ENCODE data around the gene CACNA1C.

The CACNA1C gene

DNA sequence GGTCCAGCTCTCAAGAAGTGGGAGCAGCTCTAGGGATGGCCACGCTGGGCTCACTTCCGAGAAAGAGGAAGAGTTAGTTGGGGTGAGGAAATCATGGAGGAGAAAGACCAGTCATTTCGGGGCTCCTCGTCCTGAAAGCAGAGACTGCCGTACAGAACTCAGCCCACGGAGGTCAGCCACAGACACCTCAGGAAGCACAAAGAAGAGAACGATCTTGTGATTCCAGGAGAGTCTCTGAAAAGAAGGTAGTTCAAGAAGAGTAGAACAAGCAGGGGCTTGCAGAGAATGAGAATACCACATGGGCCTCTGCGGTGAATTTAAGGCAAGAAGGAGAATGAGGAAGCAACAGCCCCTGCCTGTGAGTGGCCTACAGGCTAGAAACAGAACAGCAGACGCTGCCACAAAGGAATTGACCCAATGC is 311.9 kb downstream of the CACNA1C start:
- DNase-seq (ENCODE audit: low read depth) = no peak

GRCh38 chr12:2366711-2367110 is 313.9 kb downstream of the CACNA1C start:
- no peak for DNase-seq (ENCODE audit: low read depth)

GRCh38 chr12:2372178-2372577 is 319.4 kb downstream of the CACNA1C start:
- DNase-seq (ENCODE audit: low read depth) = no peak

DNA sequence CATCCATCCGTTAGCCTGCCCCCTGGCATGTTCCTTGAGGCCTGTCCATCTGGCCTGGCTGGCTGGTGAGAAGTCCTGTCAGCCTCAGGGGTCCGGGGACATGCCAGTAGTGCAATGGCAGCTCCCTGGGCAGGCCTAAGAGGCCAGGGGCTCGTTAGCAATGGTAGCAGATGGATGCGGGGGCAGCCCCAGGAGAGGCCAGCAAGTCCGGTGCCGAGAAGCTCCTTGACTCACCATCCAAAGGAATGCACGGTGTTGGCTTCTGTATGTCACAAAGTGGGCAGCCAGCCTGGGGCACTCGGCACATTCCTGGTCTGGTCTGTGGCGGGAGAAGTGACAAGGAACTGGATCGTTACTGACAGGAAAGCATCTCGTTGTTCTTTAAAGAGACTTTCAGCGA is 319.9 kb downstream of the CACNA1C start:
- DNase-seq (ENCODE audit: low read depth) = no peak

GRCh38 chr12:2373307-2373706 is 320.5 kb downstream of the CACNA1C start:
- no peak for DNase-seq (ENCODE audit: low read depth)

DNA sequence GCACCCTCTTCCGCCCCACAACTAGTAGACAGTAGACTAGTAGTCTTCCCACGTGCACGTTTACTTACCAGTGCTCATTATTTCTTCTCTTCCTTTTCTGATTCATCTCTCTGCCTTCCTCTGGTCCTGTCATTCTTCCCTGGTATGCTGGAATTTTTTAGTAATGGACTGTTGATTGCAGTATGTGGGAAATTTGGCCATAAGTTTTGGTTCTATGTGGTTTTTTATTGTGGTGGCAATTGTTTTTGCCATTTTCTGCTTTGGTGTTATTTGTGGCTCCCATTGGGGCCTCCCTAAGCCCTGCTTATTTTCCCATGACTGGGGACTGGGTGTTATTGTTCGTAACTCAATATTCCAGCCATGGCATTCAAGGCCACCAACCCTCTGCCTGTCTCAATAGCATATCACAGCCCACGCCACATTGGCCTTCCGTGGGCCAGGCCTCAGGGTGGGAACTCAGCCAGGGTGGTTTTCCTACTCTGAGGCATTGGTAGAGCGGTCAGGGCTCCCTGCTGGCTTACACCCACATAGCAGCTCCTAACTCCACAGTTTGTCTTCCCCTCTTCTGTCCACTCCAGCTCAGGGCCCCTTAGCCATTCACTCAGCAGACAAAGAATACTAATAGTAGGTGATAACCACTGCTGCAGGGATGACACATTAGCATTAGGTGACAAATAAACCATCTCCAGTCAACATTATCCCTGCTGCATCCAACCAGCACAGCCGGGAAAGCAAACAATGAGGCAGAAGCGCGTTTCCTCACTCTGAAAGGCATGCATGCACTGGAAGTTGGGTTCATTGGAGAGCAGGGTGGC is 321.5 kb downstream of the CACNA1C start:
- DNase-seq (ENCODE audit: low read depth) = peak; percentile 57

DNA sequence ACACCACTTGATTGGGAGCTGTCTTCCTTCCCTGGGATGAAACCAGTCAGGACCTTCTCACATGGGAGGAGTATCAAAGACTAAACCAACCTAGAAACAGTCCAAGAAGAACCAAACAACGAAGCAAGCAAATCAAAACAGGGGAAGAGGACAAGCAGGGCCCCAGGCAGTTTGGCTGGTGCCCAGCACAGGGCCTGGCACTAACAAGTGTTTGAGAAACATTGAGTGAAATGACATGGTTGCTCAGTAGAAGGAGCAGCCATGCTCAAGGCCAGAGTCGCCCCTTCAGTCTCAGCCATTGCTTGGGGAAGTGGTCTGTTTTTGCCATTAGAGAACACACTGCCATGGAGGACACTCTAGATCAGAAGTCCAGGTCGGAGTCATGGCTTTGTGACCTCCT is 323.1 kb downstream of the CACNA1C start:
- DNase-seq (ENCODE audit: low read depth) = no peak

DNA sequence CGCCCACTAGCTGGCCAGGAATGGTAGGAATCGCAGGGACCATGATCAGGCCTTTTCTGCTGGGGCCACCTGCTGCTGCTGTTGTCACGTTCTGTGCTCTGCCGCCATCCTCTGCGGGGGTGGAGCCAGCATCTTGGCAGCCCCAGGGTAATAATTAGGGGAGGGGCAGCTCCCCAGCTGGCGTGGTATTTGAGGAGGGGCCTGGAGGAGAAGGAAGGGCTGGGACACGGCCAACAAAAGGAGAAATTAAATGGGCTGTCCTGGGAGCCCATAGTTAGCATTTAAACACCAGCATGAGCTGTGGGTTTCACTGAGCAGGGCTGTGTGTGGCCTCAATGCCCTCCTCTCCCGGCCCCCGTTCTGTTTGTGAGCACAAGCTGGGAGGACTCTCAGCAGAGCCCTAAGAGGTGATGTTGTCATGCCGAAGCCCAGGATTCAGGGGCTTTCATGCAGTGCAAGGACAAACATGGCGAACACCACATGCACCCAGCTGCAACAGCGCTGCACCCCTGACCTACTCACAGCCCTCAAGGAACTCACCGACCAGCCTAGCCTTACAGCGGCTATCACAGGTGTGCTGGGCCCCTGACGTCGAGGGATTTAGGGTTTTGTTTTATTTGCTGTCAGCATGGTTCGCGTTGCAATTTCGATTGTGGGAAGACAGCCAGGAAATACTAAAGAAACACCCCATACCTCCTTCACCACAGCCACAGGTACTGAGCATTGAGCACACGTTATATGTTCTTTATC is 324.3 kb downstream of the CACNA1C start:
- DNase-seq (ENCODE audit: low read depth) = no peak

- no peak for DNase-seq (ENCODE audit: low read depth)
These were observed 326.1 kb downstream of the CACNA1C start for GRCh38 chr12:2378835-2379330.

DNA sequence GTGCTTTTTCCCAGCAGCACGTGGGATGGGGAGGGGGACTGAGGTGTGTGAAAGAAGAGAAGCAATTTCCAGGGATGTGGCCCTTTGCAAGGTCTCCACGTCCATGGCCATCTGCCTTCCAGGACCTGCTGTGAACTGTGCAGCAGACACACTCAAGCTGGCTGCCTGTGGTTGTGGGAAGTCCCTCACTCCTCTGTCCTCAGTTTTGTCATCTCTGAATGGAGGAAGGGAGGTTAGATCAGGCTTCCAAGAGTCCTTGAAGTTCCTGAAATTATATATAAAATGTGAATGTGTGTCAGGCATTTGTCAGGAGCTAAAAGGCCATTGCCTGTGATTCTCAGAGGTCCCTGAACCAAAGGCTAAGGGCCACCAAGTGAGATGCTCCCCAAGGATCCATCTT is 328.2 kb downstream of the CACNA1C start:
- DNase-seq (ENCODE audit: low read depth) = no peak

GRCh38 chr12:2382370-2383155 is 329.8 kb downstream of the CACNA1C start:
- DNase-seq (ENCODE audit: low read depth) = no peak

GRCh38 chr12:2383325-2384028 is 330.7 kb downstream of the CACNA1C start:
- DNase-seq (ENCODE audit: low read depth) = no peak

DNA sequence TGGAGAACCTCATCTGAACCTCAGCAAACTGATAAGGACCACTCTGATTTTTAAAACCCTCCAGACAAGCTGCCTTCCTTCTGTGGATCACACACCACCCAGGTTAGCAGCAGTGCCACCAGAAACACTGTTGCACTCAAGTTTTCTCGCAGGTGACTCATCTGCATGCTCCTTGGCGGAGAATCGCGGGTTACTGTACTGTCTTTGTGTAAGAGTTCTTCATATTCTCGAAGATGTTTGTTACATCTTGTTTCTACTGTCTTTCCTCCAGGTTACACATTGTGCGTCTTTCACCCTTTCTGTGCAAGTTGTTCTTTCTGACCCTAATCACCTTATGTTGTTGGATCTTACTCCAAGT is 331.2 kb downstream of the CACNA1C start:
- DNase-seq (ENCODE audit: low read depth) = no peak

GRCh38 chr12:2384533-2385351 is 332.0 kb downstream of the CACNA1C start:
- DNase-seq (ENCODE audit: low read depth) = peak; percentile 66

DNA sequence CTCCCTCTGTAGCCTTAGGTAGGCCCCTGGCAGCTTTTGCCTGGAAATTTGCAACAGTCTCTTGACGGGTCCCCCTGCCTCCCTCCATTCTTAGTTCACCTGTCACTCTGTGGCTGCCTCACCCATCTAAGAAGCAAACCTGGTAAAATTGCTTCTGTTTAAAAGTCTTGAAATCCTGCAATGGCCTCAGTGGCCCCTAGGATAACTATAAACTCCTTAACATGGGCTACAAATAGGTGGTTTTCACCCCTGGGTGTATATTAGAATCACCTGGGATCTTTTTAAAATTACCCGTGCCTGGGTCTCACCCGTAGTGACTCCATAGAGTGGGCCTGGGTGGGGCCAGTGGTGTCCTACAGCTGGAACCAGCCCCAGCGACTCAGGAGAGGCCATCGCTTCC is 332.7 kb downstream of the CACNA1C start:
- no peak for DNase-seq (ENCODE audit: low read depth)

DNA sequence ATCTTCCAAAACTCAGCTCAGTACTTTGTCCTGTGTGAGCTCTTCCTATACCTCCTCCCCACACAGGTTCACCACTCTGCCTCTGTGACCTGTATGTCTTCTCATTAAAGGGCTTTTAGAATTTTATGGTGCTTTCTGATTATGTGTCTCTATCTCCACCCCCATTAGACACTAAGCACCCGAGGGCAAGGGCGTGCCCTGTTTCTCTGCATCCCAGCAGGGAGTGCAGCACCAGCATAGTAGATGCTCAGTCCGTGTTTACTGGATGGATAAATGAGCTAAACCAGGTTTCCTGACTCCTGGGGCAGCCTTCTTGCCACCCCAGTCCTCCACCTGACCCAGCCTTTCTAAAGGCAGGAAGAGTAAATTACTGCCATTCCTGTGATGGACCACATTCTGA is 333.8 kb downstream of the CACNA1C start:
- no peak for DNase-seq (ENCODE audit: low read depth)

DNA sequence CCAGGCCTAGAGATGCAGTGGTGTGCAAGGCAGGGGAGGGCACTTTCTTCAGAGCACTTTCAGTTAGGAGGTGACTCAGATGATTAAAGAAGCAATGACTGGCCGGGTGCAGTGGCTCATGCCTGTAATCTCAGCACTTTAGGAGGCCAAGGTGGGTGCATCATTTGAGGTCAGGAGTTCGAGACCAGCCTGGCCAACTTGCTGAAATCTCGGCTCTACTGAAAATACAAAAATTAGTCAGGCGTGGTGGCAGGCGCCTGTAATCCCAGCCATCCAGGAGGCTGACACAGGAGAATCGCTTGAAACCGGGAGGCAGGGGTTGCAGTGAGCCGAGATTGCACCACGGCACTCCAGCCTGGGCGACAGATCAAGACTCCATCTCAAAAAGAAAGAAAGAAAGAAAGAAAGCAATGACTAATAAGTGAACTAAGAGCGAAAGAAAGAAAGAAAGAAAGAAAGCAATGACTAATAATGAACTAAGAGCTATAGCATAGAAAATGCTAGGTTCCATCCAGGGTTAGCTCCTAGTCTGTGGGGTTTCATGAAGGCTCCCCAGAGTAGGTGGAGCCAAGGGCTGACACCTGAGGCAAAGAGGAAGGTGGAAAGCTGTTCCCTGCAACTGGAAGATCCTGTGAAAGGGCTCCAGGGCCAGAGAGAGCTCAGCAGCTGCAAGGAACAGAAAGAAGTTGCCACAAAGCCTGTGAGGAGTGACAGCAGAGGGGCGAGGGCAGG is 334.5 kb downstream of the CACNA1C start:
- DNase-seq (ENCODE audit: low read depth) = no peak

DNA sequence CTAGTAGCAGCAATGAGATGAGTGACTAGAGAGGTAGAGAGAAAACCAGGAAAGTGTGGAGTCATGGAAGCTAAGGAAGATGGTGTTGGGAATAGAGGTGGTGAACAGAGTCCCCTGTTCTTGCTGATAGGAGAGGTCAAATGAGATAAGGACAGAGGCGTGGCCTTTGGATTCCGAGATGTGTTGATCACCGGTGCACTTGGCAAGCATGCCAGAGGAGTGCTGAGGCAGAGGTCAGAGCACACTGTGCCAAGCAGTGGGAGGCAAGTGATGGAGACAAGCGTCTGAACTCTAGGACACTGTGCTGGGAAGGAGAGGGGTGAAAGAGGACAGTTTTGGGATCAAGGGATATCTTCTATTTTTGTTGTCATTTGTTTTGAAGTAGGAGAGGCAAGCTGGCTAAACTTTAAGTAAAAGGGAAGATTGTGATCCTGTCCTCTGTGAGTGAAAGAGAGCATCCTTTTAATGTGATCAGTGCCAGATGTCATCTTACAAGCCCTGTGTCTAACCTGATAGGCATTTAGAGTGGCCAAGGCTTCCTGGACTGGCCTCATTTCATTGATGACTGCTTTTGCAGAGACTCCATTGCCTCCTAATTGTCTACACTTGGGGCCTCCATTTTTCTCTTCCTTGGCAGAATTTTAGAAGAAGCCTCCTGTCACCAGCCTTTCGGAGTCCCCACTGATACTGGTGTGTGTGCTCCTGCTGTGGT is 336.4 kb downstream of the CACNA1C start:
- no peak for DNase-seq (ENCODE audit: low read depth)

- no peak for DNase-seq (ENCODE audit: low read depth)
These were observed 337.3 kb downstream of the CACNA1C start for GRCh38 chr12:2390133-2390532.

All from GM04503 (cell line).